K562 (cell line): Measurements from ENCODE around the gene DACT3. TPM values are rescaled to one million over a fixed set of nuclear protein-coding genes. Genes with fewer than 3 reads are reported as not detected.

Source experiments
- ARNT ChIP-seq, 2 experiments: fragments of 450-650 bp; IDR thresholded peaks; 2 replicates each; pipeline ENCODE4 v1.6.1; 2016; ENCODE audit warnings: mild to moderate bottlenecking in 1 of 2
- BMI1 ChIP-seq: fragments of 150-350 bp; IDR thresholded peaks from 2 replicates; pipeline ENCODE4 v1.6.1; 2014; ENCODE audit warnings: low read length
- BRCA1 ChIP-seq, 2 experiments: fragments of 450-650 bp in 1 of 2; sonication (generic) in 1 of 2; formaldehyde crosslinking in 1 of 2; IDR thresholded peaks; 2 replicates each; pipeline versions ENCODE4 v1.5.0 to v1.6.1; 2017 to 2020; ENCODE audit warnings: mild to moderate bottlenecking in 1 of 2, missing genetic modification reagents in 1 of 2
- CEBPZ ChIP-seq: fragments of 150-350 bp; IDR thresholded peaks from 2 replicates; pipeline ENCODE4 v1.6.1; 2014; ENCODE audit warnings: low read depth, mild to moderate bottlenecking, low read length, borderline replicate concordance
- DEAF1 ChIP-seq: fragments of 450-650 bp; formaldehyde crosslinking; IDR thresholded peaks from 2 replicates; pipeline ENCODE4 v1.4.0; 2020; ENCODE audit warnings: mild to moderate bottlenecking, moderate library complexity
- DMBX1 ChIP-seq: fragments of 250-450 bp; sonication (Bioruptor Pico); IDR thresholded peaks from 2 replicates; pipeline ENCODE4 v1.8.0; 2022; ENCODE audit warnings: inconsistent platforms, mild to moderate bottlenecking, moderate library complexity, borderline replicate concordance
- GMEB1 ChIP-seq: fragments of 250-450 bp; sonication (Bioruptor Pico); IDR thresholded peaks from 2 replicates; pipeline ENCODE4 v1.4.0; 2020; ENCODE audit warnings: mild to moderate bottlenecking
- HDAC1 ChIP-seq, 2 experiments: fragments of 450-650 bp; IDR thresholded peaks; 2 replicates each; pipeline ENCODE4 v1.6.1; 2016 to 2017; ENCODE audit warnings: inconsistent platforms in 1 of 2, mild to moderate bottlenecking in 1 of 2, moderate library complexity in 1 of 2
- HMGN3 ChIP-seq: IDR thresholded peaks from 2 replicates; pipeline ENCODE4 v1.6.1; 2011; ENCODE audit warnings: borderline replicate concordance, low read depth, mild to moderate bottlenecking, mixed read lengths, low read length; ENCODE audit not compliant: insufficient read length; ENCODE audit errors: extremely low read depth
- POLR2AphosphoS2 ChIP-seq: IDR thresholded peaks from 2 replicates; pipeline ENCODE4 v1.6.1; 2012; ENCODE audit warnings: low read length, improper control_type of control experiment
- RFX1 ChIP-seq: fragments of 450-650 bp; IDR thresholded peaks from 2 replicates; pipeline ENCODE4 v1.6.1; 2016; ENCODE audit warnings: mild to moderate bottlenecking, moderate library complexity
- SOX6 ChIP-seq: fragments of 450-650 bp; IDR thresholded peaks from 2 replicates; pipeline ENCODE4 v1.6.1; 2014; ENCODE audit warnings: mild to moderate bottlenecking
- THAP7 ChIP-seq: fragments of 250-450 bp; sonication (Bioruptor Pico); IDR thresholded peaks from 2 replicates; pipeline ENCODE4 v1.5.0; 2021
- YY1 ChIP-seq, 3 experiments: IDR thresholded peaks; 2 replicates each; pipeline ENCODE4 v1.6.1; 2011; ENCODE audit warnings: low read length in 2 of 3, mild to moderate bottlenecking in 2 of 3, moderate library complexity in 2 of 3, borderline replicate concordance in 1 of 3, control low read depth in 1 of 3, low read depth in 1 of 3; ENCODE audit not compliant: insufficient read depth in 3 of 3, insufficient replicate concordance in 2 of 3, control insufficient read depth in 1 of 3, insufficient read length in 1 of 3; ENCODE audit errors: extremely low read depth in 1 of 3
- ZKSCAN1 ChIP-seq: fragments of 150-350 bp; IDR thresholded peaks from 2 replicates; pipeline ENCODE4 v1.6.1; 2016; ENCODE audit warnings: low read depth, low read length
- ZNF12 ChIP-seq: sonication (generic); formaldehyde crosslinking; IDR thresholded peaks from 2 replicates; pipeline ENCODE4 v1.4.0; 2020; ENCODE audit warnings: mild to moderate bottlenecking, missing genetic modification reagents
- ZNF274 ChIP-seq: IDR thresholded peaks from 2 replicates; pipeline ENCODE4 v1.6.1; 2011; ENCODE audit warnings: low read depth, mild to moderate bottlenecking, low read length, moderate library complexity, borderline replicate concordance
- ZNF699 ChIP-seq: fragments of 250-450 bp; sonication (Bioruptor Pico); IDR thresholded peaks from 2 replicates; pipeline ENCODE4 v1.8.0; 2021; ENCODE audit warnings: mild to moderate bottlenecking, moderate library complexity; ENCODE audit not compliant: insufficient replicate concordance
- ZNF830 ChIP-seq: fragments of 250-450 bp; sonication (Bioruptor Pico); IDR thresholded peaks from 2 replicates; pipeline ENCODE4 v1.5.0; 2021; ENCODE audit warnings: mild to moderate bottlenecking
- polyA plus RNA-seq, 8 experiments: library from polyadenylated mRNA; depleted of rRNA in 4 of 8; stranded (reverse) in 5 of 8; unstranded in 3 of 8; fragments of >200 nt; fragmentation: Nextera tagmentation in 2 of 8; fragmentation: Illumina TruSeq in 1 of 8; extraction: Ambion mirVana in 2 of 8; extraction: Trizol in 1 of 8; gene quantifications; 2 replicates each; pipeline versions ENCODE4 v1.2.1 to v1.2.3, GENCODE V29; 2011 to 2014; ENCODE audit warnings: inconsistent platforms in 1 of 8, missing spikeins in 1 of 8
- total RNA-seq, 7 experiments: library from RNA; depleted of rRNA in 6 of 7; stranded (reverse); fragments of >200 nt in 6 of 7; fragmentation: Illumina TruSeq in 2 of 7; extraction: Trizol in 2 of 7; gene quantifications; 2 replicates each; pipeline versions ENCODE4 v1.2.1 to v1.2.3, GENCODE V29; 2011 to 2021; ENCODE audit warnings: low replicate concordance in 1 of 7

DACT3 gene
- total and polyA plus RNA-seq, 9 of the 15 experiments (the other 6 are each of a cell fraction or from before 2014, with no cell fraction given) = 0.67 to 6.5 (median 3.5) TPM

- TF ChIP-seq CEBPZ = no peak
- TF ChIP-seq ZNF699 (CRISPR knock-in tag) = no peak
- TF ChIP-seq HMGN3 = peak; percentile 90
- TF ChIP-seq ZKSCAN1 = no peak
- no peak for TF ChIP-seq BMI1
- TF ChIP-seq ZNF274 = no peak
- TF ChIP-seq ZNF830 (CRISPR knock-in tag) = 0 out of 2 replicates have a peak, but pooled peaks have one; percentile 13
- no peak for TF ChIP-seq POLR2AphosphoS2
- peak in 1 of 2 experiments; percentile 47; a peak in 1 of 4 replicates for TF ChIP-seq HDAC1 (IDR thresholded peaks at IDR 0.05)
- TF ChIP-seq DEAF1 (CRISPR knock-in tag) = no peak
- TF ChIP-seq BRCA1 (IDR thresholded peaks at IDR 0.05) = no peak
- no peak for TF ChIP-seq BRCA1 (CRISPR knock-in tag; IDR thresholded peaks at IDR 0.05)
- TF ChIP-seq GMEB1 (CRISPR knock-in tag) = peak; percentile 86
- no peak for TF ChIP-seq THAP7 (CRISPR knock-in tag)
- no peak for TF ChIP-seq ZNF12 (CRISPR knock-in tag)
- TF ChIP-seq YY1 (IDR thresholded peaks at IDR 0.05; ENCODE audit: borderline replicate concordance in 1 of 3, control insufficient read depth in 1 of 3, extremely low read depth in 1 of 3, insufficient read depth in 3 of 3, insufficient read length in 1 of 3, insufficient replicate concordance in 2 of 3, low read depth in 1 of 3, low read length in 2 of 3) = peak in 1 of 3 experiments; percentile 49
- TF ChIP-seq DMBX1 = peak; percentile 97
- TF ChIP-seq ARNT (IDR thresholded peaks at IDR 0.05) = peak; percentile 14 to 42; a peak in 2 of 4 replicates
- TF ChIP-seq RFX1 = no peak; the same call in 1 of the 2 replicates
- peak; percentile 67 for TF ChIP-seq SOX6
Observed at GRCh38 chr19:46600384-46601317, 60.3 kb downstream of the DACT3 start (continued).
